Fibroblast of mammary gland (primary cell): Measurements from ENCODE around the gene ZMYND11.
"Not testable (repeated sequence)": the region's sequence is repeated elsewhere in the genome, so short reads cannot be mapped to it uniquely, and the experiment has no call there.

Experiments
- DNase-seq: peaks from one replicate; pipeline ENCODE4 v3.0.0-alpha.2; 2010; ENCODE audit warnings: low read depth
- H3K4me3 ChIP-seq: 2 replicates; pipeline ENCODE4 v1.5.1; 2011; ENCODE audit warnings: low read depth, mild to moderate bottlenecking, low read length, moderate library complexity; ENCODE audit not compliant: control insufficient read depth
- CTCF ChIP-seq: conservative IDR thresholded peaks from 2 replicates; pipeline ENCODE4 v1.5.1; 2011; ENCODE audit warnings: low read depth, low read length, inconsistent platforms; ENCODE audit not compliant: control insufficient read depth, insufficient read depth

The ZMYND11 gene

GRCh38 chr10:247480-247879 is 112.2 kb downstream of the ZMYND11 start:
- no peak for DNase-seq
- TF ChIP-seq CTCF, result no peak
- no peak overlapping the region for H3K4me3 ChIP-seq

GRCh38 chr10:248307-248706 is 113.1 kb downstream of the ZMYND11 start:
- no peak for TF ChIP-seq CTCF
- no peak overlapping the region for H3K4me3 ChIP-seq
- DNase-seq, result no peak

- TF ChIP-seq CTCF, result no peak
- no peak for DNase-seq
- H3K4me3 ChIP-seq, result no peak overlapping the region
These were observed 116.8 kb downstream of the ZMYND11 start for GRCh38 chr10:251982-252582.

- DNase-seq, result no peak
- no peak for TF ChIP-seq CTCF
- no peak overlapping the region for H3K4me3 ChIP-seq
These were observed 125.7 kb downstream of the ZMYND11 start for GRCh38 chr10:260819-261429.

DNA sequence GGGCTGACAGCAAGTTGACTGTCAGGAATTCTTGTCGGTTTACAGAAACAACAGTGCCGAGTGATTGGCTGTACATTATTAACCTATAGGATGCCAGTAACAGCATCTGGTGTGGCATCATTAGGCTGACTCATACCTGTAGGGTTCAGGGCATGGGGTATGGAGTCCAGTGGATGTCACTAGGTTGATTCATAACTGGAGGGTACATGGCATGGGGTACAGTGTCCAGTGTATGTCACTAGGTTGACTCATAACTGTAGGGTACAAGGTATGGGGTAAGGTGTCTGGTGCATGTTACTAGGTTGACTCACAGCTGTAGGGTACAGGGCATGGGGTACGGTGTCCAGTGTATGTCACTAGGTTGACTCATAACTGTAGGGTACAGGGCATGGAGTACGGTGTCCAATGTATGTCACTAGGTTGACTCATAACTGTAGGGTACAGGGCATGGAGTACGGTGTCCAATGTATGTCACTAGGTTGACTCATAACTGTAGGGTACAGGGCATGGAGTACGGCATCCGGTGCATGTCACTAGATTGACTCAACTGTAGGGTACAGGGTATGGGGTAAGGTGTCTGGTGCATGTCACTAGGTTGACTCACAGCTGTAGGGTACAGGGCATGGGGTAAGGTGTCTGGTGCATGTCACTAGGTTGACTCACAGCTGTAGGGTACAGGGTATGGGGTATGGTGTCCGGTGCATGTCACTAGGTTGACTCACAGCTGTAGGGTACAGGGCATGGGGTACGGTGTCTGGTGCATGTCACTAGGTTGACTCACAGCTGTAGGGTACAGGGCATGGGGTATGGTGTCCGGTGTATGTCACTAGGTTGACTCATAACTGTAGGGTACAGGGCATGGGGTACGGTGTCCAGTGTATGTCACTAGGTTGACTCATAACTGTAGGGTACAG is 129.2 kb downstream of the ZMYND11 start:
- DNase-seq, result peak; percentile 56
- H3K4me3 ChIP-seq, result not testable (repeated sequence)

GRCh38 chr10:265074-265440 is 129.8 kb downstream of the ZMYND11 start:
- not testable (repeated sequence) for H3K4me3 ChIP-seq
- DNase-seq, result peak; percentile 65

- not testable (repeated sequence) for DNase-seq, H3K4me3 ChIP-seq
These were observed 130.7 kb downstream of the ZMYND11 start for GRCh38 chr10:265816-266588.

GRCh38 chr10:266974-267425 is 131.7 kb downstream of the ZMYND11 start:
- peak; percentile 41 for DNase-seq
- no peak overlapping the region for H3K4me3 ChIP-seq
- TF ChIP-seq CTCF, result no peak
